Measurements from ENCODE around the gene CORO7.

Gene CORO7

GRCh38 chr16:4309102-4309832 is 107.1 kb downstream of the CORO7 start:
- DNase-seq (ENCODE audit: low read depth in 2 of 2), result no peak
- no peak for TF ChIP-seq CTCF (IDR thresholded peaks at IDR 0.05; ENCODE audit: low read depth, low read length)
- H3K4me3 ChIP-seq (replicated peaks in 1 of 2; ENCODE audit: low read depth in 2 of 2, low read length in 2 of 2), result no peak overlapping the region

GRCh38 chr16:4307215-4308037 is 109.0 kb downstream of the CORO7 start:
- peak; percentile 95 to 98 for DNase-seq (ENCODE audit: low read depth in 2 of 2)
- peak overlapping the region; percentile 54 to 68 for H3K4me3 ChIP-seq (replicated peaks in 1 of 2; ENCODE audit: low read depth in 2 of 2, low read length in 2 of 2)
- TF ChIP-seq CTCF (IDR thresholded peaks at IDR 0.05; ENCODE audit: low read depth, low read length), result no peak

GRCh38 chr16:4306470-4307214 is 109.8 kb downstream of the CORO7 start:
- no peak for DNase-seq (ENCODE audit: low read depth in 2 of 2)
- TF ChIP-seq CTCF (IDR thresholded peaks at IDR 0.05; ENCODE audit: low read depth, low read length), result no peak
- peak overlapping the region; percentile 54 to 68 for H3K4me3 ChIP-seq (replicated peaks in 1 of 2; ENCODE audit: low read depth in 2 of 2, low read length in 2 of 2)

All from cardiac fibroblast (primary cell).